ENCODE data around the gene HMX1. TPM values are rescaled to one million over a fixed set of nuclear protein-coding genes. Genes with fewer than 3 reads are reported as not detected.

Gene HMX1
- total and polyA plus RNA-seq, 2 donors from 2014 or later: not detected

DNA sequence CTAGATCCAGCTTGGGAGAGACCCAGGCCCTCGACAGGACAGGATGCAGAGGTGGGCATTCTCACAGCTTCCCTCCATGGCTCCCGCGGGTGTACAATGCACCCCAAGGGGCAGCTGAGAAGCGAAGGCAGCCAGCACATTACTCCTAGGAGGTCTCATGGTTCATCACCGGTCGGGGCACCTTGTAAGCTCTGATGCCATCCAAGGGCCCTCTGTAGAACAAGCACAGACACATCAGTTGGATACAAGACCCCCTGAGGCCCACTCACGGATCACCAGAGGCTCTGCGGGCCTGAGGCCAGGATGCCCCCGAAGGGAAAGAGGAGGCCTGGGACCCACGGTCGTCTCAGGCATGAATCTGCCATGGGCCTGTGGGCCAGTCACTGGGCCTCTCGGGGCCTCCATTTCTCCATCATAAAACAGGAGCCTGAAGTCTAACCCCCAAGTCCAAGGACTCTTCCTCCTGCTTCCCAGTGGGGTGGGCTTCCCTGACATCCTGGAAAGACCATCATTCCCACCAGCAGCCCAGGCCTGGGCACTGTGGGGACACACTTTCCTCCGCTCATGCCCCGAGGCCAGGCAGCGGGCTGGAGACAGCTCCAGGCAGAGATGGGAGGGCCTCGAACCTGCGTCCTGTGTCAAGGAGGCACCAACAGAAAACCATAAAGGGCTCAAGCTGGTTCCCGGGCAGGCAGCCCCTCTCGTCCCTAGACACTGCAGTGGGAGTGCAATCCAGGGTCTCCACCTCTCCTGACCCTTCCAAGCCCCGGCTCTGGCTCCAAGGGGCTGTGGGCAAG lies 20.1 kb downstream of the HMX1 start:
- Histone ChIP-seq H3K27me3 (ENCODE audit: control insufficient read depth, insufficient read depth, low read length) (peaks cover 31% of the 10 kb centered on the region), H3K36me3 (ENCODE audit: control insufficient read depth in 2 of 3, insufficient read depth in 3 of 3, low read length in 3 of 3) (no peaks in the 10 kb centered on the region), H3K9me3 (ENCODE audit: control insufficient read depth in 2 of 3, insufficient read depth in 1 of 3, low read length in 3 of 3) (peaks cover 0 to 7% (median 0%) of the 10 kb centered on the region in 3 donors), H3K9ac (ENCODE audit: low read length in 3 of 3) (no peak overlapping the region), H3K4me3 (ENCODE audit: low read length in 3 of 3) (no peak overlapping the region), H3K4me1 (ENCODE audit: control insufficient read depth in 2 of 3, insufficient read depth in 2 of 3, low read depth in 1 of 3, low read length in 3 of 3) (no peaks in the 10 kb centered on the region), H3K27ac (ENCODE audit: low read depth in 2 of 2, low read length in 2 of 2) (no peak overlapping the region)
- TF ChIP-seq, protein P1, sequence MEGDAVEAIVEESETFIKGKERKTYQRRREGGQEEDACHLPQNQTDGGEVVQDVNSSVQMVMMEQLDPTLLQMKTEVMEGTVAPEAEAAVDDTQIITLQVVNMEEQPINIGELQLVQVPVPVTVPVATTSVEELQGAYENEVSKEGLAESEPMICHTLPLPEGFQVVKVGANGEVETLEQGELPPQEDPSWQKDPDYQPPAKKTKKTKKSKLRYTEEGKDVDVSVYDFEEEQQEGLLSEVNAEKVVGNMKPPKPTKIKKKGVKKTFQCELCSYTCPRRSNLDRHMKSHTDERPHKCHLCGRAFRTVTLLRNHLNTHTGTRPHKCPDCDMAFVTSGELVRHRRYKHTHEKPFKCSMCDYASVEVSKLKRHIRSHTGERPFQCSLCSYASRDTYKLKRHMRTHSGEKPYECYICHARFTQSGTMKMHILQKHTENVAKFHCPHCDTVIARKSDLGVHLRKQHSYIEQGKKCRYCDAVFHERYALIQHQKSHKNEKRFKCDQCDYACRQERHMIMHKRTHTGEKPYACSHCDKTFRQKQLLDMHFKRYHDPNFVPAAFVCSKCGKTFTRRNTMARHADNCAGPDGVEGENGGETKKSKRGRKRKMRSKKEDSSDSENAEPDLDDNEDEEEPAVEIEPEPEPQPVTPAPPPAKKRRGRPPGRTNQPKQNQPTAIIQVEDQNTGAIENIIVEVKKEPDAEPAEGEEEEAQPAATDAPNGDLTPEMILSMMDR (IDR thresholded peaks at IDR 0.05; ENCODE audit: borderline replicate concordance, extremely low read depth, insufficient read depth): no peak
- intact Hi-C loops (cut with DNase I): no loop called here
- DNase-seq (peak in 2 of 5 donors; percentile 24 to 37), FAIRE-seq (no peak)

DNA sequence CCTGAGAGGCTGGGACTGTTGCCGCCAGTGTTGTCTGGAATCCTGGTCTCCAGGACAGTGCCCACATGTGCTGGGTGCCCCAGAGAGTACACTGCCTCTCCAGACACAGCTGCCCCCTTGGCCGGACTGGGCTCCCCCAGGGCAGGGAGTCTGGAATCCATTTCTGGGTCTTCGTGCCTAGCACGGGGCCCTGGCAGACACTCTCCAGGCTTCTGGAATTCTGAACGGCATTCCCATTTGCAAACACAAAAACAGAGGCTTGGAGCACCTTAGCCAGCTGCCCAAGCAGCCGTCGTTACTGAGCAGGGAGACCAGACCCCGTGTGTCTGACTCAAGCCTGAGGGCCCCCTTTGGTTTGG lies 20.8 kb downstream of the HMX1 start:
- FAIRE-seq (no peak), DNase-seq (peak in 2 of 5 donors; percentile 20 to 55)
- Histone ChIP-seq H3K4me1 (ENCODE audit: control insufficient read depth in 2 of 3, insufficient read depth in 2 of 3, low read depth in 1 of 3, low read length in 3 of 3) (no peaks in the 10 kb centered on the region), H3K27ac (ENCODE audit: low read depth in 2 of 2, low read length in 2 of 2) (no peak overlapping the region), H3K4me3 (ENCODE audit: low read length in 3 of 3) (no peak overlapping the region), H3K9me3 (ENCODE audit: control insufficient read depth in 2 of 3, insufficient read depth in 1 of 3, low read length in 3 of 3) (peaks cover 0 to 7% (median 0%) of the 10 kb centered on the region in 3 donors), H3K36me3 (ENCODE audit: control insufficient read depth in 2 of 3, insufficient read depth in 3 of 3, low read length in 3 of 3) (no peaks in the 10 kb centered on the region), H3K9ac (ENCODE audit: low read length in 3 of 3) (no peak overlapping the region), H3K27me3 (ENCODE audit: control insufficient read depth, insufficient read depth, low read length) (peaks cover 25% of the 10 kb centered on the region)
- intact Hi-C loops (cut with DNase I): no loop called here
- TF ChIP-seq, protein P1 (IDR thresholded peaks at IDR 0.05; ENCODE audit: borderline replicate concordance, extremely low read depth, insufficient read depth): no peak

DNA sequence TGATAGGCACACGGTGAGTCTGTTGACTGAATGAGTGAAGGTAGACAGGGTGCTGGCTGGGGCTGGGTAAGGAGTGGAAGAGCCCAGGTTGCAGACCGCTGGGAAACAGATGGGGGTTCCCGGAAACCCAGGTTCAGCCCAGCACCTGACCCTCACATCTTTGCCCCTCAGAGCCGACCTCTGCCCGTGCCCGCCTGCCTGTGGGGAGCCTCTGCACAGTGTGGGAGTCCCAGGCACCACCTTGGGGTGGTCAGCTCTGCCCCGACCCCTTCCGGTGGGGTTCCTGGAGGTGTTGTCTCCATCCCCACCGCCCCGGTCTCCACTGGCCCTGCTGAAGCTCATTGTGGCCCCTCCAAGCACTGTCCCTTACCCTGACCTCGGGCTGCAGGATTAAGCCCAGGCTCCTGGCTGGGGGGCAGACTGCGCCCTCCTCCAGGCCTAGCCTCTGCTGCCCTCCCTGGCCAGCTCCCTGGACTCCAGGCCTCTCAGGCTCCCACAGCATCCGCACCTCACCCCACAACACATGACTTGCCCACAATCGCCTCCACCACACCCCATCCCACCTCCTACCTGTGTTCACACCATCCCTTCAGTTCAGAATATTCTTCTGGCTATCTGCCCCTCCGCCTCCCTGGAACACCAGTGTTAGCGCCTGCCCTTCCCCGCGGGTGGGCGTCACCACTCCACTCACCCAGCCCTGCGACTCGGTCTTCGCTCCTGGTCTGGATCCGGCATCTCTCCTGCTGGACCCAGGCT lies 21.4 kb downstream of the HMX1 start:
- TF ChIP-seq, protein P1 (IDR thresholded peaks at IDR 0.05; ENCODE audit: borderline replicate concordance, extremely low read depth, insufficient read depth): no peak
- FAIRE-seq: no peak
- no peaks in the 10 kb centered on the region for H3K4me1 ChIP-seq (ENCODE audit: control insufficient read depth in 2 of 3, insufficient read depth in 2 of 3, low read depth in 1 of 3, low read length in 3 of 3)

More for the DNA sequence above, 21.4 kb downstream of the HMX1 start:
- no peak overlapping the region for H3K4me3 ChIP-seq (ENCODE audit: low read length in 3 of 3)
- H3K9me3 ChIP-seq (ENCODE audit: control insufficient read depth in 2 of 3, insufficient read depth in 1 of 3, low read length in 3 of 3): peaks cover 0 to 7% (median 0%) of the 10 kb centered on the region in 3 donors
- intact Hi-C loops (cut with DNase I): no loop called here
- DNase-seq: peak in 2 of 5 donors; percentile 24 to 55
- no peak overlapping the region for H3K27ac ChIP-seq (ENCODE audit: low read depth in 2 of 2, low read length in 2 of 2)
- no peak overlapping the region for H3K9ac ChIP-seq (ENCODE audit: low read length in 3 of 3)
- peaks cover 19% of the 10 kb centered on the region for H3K27me3 ChIP-seq (ENCODE audit: control insufficient read depth, insufficient read depth, low read length)
- no peaks in the 10 kb centered on the region for H3K36me3 ChIP-seq (ENCODE audit: control insufficient read depth in 2 of 3, insufficient read depth in 3 of 3, low read length in 3 of 3)

All from kidney (tissue), 14 donors.